ENCODE measurements around the gene ATP8B3.
A peak's percentile ranks its signal among the peaks of the same experiment; 100 is the strongest.

GRCh38 chr19:1837625-1838105 lies 25.6 kb upstream of the ATP8B3 start:
- TF ChIP-seq POLR2A (IDR thresholded peaks at IDR 0.05) (no peak), CTCF (IDR thresholded peaks at IDR 0.05 in 4 of 5, conservative IDR thresholded peaks at IDR 0.05 in 1 of 5) (peak; percentile 33 to 74 (median 66))
